GM19328 (cell line): ENCODE measurements around the gene PRKN.

Source experiments
- ATAC-seq: cut with Tn5 transposase; IDR thresholded peaks from one replicate; pipeline ENCODE4 v1.9.1; 2021; ENCODE audit warnings: mild to moderate bottlenecking, moderate library complexity; ENCODE audit not compliant: unreplicated experiment

Gene PRKN

DNA sequence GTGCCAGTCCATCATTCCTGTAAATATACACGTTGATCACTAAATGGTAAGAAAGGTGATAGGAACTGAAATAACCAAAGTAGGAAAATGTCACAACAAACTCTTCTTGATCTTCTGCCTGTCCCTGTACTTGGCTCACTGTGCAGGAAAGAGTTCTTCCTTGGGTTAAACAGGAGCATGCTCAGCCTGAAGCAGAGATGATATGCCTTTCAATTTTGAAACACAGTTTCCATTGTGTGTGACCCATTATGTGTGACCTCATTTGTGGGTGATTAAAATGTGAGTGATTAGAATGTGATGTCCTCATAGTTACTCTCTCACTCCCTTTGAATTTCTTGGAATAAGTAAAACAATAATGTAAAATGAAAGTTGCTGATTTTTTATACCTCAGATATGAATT, 1026.5 kb downstream of the PRKN start:
- no peak for ATAC-seq

DNA sequence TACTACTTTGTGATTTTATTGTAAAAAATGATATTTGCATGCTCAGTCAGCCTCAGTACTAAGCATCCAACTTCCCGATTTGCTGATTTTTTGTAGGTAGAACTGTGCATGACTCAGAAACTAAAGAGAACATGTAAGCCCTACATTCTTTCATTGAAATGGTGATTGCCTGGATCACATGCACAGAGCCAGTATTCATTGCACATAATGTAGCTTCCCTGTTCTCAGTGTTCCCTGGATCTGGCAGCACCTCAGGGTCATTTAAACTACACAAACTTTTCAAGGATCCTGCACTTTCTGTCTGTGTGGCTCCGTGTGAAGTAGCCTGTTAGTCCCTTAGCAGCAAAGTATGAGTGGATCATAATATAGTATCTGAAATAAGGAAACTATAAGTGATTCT, 1030.8 kb downstream of the PRKN start:
- no peak for ATAC-seq

DNA sequence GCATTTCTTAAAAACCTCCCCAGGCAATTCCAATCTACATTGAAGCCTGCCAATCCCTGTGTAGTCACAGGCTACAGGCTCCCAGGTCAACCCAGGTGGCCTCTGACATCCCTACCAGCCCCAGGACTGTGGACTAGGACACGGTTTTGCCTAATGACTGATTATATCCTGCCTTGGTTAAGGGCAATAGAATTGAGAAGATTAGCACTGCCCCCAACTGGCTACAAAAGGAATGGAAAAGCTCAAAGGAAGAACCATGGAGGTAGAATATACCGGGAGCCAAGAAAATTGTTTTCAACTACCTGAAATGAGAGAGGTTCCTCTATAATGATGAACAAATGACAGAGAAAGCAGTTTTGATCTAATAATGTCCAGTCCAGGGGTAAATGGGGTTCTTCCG, 1032.6 kb downstream of the PRKN start:
- no peak for ATAC-seq

DNA sequence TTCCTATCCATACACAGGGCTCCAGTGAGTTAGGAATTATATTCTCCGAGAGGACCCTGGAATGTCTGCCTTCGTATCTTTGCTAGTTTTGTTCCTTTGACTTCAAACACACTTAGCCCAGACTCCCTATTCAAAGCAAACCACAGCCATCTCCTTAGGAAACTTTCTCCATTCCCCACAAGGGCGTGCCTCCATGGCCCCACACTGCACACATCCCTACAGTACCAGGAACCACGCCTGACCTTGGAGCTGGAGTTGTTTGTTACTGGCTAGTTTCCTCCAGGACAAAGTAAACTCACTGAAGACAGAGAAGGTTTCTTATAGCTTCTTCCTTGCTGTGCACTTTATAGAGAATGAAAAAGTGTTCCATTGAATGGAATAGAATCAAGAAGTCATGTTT, 1040.9 kb downstream of the PRKN start:
- ATAC-seq = no peak

DNA sequence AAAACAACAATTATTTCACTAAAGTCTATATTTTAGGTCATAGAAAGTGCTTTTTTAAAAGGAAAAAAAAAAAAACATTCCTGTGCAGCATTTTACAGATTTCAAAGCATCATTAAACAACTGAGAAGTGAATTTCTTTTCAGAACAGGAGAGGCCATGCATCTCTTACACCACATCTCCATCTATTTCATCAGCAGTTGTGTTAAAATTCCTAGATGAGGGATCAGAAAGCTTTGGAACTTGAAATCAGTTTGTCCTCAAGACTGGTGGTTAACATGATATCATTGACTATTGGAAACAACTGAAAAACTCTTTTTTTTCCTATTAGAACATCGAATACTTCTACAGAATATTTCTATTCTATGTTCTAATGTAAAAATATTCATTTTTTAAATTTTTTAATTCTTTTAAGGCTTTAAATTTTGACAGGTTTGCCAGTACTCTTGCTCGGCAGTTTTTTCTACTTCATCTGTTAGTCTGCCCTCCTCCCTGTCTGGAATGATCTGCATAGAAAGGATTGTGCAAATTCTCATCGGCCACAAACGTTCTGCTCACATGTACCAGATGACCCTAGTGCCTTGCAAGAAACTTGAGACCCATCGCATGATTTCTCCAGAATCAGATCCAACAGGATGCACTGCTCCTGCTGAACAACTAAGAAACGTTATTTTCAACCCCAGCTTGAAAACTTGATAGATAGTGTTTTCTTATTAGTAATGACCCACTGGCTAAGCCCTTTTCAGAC, 1042.7 kb downstream of the PRKN start:
- no peak for ATAC-seq

DNA sequence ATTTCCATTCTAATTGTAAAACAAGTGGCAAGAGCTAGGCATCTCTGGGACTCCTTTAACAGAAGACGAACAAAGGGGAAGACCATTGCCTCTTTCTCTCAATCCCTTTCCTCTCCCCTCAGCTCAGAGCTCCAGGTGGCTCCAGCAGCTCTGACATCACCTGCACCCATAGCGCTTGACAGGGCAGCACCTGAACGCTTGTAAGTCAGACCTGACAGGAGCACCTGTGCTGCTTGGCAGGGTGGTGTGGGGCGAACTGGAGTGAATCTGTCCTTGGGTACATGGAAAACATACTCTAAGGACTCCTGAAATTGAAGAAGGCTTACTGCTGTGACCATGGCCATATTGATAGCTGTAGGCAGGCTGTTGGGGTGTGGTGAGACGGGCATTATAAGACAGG, 1044.2 kb downstream of the PRKN start:
- no peak for ATAC-seq

DNA sequence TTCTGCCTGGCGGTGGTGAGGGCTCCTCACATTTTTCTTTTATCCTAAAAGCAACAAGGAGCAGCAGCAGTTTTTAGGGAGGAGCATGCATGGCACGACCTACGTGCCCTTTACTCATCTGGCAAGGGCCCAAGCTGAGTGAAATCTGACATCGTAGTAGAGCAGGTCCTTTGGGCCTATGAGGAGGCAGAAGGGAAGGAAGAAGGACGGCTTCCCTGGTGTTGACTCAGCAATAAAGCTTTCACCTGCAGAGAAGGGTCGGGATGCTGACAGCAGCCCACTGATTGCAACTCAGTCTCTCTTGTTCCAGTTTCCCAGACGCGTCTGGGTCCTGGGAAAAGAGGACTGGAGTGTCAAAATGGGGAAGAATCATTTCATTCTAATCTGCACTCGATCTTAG, 1044.6 kb downstream of the PRKN start:
- ATAC-seq = no peak

DNA sequence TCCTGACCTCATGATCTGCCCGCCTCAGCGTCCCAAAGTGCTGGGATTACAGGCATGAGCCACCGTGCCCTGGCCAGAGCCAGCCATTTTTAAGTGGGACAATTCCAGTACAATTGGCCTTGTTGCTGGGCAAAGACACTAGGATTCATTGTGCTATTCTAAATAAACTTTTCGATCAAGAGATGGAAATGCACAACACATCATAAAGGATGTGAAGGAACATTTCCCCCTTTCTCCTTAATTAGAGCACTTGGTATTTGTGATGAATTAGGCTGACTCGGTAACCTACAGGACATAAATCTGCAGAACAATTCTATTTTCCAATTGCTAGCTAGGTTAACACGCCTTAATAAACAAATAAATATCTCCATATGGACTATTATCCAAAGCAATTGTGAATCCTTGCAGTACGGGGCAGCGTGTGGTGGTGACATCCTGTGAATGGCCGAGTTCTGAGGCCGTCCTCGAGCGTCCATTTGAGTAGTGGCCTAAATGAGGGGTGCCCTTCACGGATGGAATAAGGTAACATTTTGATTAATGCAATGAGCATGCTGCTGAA, 1047.5 kb downstream of the PRKN start:
- no peak for ATAC-seq

DNA sequence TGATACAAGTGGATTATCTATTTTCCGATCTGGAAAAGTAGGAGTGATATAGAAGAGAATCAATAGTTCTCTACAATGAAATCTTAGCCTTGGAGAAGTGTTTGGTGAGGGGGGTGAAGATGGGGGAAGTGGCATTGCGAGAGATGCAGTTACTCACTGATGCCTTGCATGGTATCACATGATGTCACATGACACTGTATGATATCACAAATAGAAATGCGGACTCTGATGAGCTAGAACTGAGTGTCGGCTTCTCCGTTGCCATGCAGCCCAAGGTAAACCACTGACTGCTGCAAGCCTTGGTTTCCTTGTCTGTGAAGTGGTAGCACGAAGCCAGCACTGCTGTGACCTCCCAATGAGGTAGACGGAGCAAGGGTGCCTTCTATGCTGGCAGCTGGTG, 1050.4 kb downstream of the PRKN start:
- no peak for ATAC-seq

DNA sequence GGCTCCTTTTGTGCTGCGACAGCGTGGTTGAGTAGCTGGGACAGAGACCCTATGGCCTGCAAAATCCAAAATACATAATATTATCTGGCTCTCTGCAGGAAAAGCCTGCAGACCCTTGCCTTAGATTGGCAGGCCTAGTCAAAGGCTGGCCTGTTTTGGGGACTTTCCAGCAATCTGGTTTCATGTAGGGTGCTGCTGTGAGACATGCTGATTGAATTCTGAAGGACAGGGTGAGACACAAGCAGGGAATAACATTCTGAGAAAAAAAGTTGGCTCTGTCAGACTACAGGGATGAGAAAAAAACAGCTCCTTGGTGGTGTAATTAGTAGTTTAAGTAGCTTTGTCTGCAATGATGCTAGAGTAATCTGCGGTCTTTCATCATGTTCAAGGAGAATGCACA, 1051.0 kb downstream of the PRKN start:
- no peak for ATAC-seq

DNA sequence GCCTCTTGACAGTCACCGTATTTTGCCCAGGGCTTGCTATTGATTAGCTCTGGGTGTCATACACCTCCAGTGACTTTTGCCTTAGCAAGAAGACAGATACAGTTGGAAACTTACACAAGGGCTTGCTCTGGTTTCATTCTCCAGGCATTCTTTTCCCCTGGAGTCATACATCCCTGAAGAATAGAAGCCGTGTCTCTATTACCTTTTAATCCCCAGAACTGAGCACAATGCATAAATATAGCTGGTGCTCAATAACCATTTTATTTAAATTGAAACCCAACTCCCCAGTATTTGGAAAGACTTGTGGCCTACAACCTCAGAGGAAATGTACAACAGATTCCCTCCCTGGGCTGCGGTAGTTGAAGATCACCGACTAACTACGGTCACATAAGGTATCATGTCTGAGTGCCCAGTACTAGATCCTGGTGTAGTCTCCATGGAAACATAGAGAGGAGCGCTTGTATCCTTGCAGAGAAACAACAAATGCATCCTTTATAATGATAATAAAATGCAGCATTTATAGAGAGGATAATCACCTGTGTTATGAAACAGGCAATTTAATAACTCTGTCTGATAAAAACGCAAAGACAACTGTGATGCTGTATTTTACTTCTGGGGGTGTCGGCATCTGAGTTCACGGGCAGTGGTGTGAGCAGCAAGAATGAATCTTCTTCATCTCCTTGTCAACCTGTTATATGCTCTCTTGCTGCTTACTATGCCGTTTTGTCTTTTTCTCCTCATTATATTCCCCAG, 1052.5 kb downstream of the PRKN start:
- ATAC-seq = no peak

DNA sequence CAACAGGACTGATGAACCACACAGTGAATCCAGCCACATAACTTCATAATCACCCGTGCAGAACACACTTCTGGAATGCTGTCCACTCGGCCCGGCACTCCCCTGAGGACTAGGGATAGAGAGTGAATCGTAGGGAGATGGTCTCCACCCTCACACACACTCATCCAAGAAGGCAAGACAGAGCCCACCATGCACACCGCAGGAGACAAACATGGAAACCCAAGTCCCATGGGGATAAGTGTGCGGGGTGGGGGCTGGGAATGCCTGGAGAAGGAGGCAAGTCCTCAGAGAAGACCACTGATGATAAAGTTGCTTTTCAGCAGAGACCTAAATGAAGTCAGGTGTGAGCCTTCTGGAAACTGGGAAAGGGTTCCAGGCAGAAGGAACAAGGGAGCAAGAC, 1054.5 kb downstream of the PRKN start:
- ATAC-seq = no peak

DNA sequence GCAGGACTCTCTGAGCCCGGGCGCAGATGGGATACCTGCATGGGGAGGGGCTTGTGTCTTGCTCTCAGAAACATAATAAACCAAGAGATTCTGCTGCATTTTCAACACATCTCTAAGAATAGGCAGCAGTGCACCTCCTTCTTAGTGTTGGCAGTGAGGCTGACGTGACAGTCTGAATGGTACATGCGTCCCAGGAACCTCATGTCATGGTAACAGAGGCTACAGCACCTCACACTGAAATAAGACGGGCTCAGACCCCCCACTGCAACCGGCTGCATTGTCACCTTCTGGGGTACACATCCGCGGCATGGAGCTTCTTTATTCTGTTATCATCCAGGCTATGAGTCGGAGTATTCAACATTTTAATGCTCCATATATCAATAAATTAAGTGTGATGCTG, 1056.4 kb downstream of the PRKN start:
- ATAC-seq = no peak

DNA sequence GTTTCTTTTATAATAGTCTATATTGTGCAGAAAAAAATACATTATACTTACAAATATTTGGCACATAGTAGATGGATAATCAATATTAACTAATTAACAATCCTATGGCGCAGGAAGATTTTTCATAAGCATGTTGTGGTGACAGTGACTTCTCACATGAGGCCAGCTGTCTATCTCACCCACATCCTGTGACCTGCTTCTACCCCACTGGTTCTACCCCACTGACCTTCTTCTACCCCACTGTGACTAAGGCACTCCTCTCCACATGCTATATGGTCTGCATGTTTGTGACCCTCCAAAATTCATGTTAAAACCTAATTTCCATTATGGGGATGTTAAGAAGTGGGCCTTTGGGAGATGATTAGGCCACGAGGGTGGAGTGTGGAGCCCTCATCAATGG, 1058.9 kb downstream of the PRKN start:
- ATAC-seq = no peak

DNA sequence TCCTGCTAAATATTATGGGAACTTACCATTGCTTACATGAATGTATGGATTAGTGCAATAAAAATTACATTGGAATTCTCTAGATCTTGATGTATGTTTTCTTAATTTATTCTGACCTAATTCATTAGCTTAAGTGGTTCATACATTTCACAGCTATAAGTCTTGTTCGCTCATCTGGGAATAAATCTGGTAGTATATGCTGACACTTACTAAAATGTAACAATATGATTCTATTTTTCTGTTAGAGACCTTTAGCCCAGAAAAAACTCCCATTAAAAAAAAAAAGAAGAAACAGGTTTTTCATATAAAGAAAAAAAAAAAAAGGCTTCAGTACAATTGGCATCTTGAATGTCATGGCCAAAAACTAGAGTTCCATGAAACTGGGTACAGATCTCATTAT, 1059.6 kb downstream of the PRKN start:
- ATAC-seq = no peak

DNA sequence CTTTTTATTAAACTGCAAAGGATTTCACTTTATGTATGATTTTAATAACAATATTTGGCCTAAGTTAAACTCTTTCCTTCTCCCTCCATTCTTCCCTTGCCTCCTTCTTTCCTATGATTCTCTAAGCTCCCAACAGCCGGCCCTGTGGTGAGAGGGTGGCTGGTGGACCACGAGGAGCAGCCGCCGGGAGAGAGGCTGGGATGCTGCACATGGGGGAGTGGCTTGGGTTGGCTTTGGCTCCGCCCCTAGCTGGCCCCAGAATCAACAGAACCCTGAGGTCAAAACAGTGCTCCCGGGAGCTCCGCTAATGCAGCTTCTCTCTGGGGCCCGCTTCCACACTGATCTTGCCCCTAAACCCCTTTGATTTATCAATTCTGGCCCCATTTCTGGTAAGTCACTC, 1063.9 kb downstream of the PRKN start:
- ATAC-seq = no peak

DNA sequence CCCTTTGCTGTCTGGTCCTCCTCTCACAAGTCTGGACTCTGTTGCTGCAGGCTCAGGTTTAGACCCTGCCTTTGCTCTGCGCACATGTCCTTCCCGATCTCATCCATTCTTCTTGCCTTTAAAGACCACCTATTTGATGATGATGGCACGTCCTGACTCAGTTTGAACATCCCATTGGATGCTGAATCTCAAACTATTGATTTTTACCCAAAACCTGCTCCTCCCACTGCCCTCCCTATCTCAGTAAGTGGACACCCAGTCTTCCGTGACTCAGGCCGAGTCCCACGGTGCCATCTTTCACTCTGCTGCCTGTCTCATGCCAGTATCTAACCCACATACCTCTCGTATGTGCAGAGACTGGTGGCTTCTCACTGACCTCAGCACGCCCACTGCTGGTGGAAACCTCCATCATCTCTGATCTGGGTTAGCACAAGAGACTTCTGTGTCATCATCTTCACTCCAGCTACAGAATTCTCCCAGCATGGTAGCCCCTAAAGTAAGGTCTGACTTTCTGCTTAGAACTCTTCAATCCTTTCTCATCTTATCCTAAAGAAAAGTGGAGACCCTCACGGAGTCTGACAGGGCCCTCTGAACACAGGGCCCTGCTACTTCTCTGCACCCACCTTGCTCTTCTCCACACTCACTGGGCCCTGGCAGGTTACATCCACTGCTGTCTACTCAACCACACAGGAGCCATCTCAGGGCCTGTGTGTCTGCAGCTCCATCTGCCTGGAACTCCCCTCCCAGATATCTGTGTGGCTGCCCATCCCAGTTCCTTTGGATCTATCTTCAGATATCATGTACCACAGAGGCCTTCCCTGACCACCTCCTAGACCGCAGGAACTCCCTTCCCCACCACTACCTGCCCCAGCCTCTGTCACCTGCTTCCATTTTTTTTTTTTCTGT, 1066.6 kb downstream of the PRKN start:
- ATAC-seq = no peak

DNA sequence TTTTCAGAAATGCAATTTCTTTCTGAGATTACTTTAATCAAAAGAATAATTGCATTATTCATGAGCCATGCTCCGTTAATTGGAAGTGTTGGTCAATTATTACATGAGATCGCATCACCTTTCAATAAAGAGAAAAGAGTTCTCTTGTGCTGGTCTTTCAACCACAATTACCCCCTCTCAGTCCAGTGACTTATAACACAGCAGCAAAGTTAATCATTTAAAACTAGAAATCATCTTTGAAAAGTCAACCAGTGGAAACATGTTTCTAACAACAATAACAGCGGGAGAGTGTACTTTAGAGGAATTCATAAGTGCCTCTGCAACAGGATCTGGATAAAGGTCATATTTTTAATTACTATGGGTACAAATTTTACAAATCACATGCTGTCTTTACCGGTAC, 1069.4 kb downstream of the PRKN start:
- no peak for ATAC-seq

DNA sequence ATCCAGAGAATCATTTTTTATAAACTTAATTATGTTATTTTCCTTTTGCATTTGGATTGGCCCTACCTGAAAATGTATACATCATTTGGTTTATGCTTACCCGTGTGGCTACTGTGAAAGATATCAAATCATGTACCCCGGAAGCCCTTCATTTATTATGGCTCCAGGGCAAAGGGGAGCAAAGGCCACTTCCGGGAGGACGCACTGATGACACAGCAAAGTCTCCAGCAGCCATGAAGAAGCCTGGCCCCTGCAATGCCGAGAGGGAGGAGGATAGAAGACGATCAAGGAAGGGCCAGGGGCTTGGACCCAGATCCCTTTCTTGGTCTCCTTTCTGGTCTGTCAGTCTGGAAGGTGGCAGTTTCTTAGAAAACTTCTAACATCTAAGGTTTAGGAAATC, 1073.4 kb downstream of the PRKN start:
- ATAC-seq = no peak

DNA sequence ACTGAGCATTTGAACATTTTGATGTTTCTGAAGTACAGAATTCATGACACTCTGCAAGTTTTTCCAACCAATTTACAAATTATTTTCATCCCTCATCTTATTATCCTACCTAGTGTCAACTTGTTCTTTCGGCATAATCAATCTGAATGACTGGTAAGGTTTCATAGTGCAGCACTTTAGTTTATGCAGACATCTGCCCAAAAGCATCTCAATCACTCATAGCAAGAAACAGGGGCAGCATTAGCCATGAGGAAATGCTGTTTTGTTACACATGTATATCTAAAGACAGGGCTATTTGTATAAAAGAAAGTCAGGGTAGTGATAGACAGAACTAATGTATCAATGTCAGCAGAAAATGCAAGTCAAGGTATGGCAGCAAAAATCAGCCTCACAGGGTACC, 1075.6 kb downstream of the PRKN start:
- ATAC-seq = no peak

DNA sequence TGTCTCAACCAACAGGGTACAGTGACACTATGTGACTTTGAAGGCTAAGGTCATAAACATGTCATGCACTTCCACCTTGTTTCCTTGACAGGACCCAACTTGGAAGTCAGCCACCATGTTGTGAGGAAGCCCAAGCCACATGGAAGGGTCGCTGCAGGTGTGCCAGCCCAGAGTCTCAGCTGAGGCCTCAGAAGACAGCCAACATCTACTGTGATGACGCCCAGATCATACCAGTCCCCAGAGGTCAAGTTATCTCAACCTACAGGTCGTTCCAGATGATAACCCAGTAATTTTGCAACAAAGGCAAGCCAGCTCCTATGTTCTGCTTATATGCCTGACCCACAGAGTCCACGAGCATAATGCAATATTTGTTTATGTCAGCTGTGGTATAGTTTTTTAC, 1077.7 kb downstream of the PRKN start:
- ATAC-seq = no peak
